A549 (cell line): ENCODE measurements around the gene ELF3. TPM values are rescaled to one million over a fixed set of nuclear protein-coding genes. Genes with fewer than 3 reads are reported as not detected.

Experiments used
- ATAC-seq, 2 experiments: fragments of 200-7000 bp in 1 of 2; fragments of >200 bp in 1 of 2; cut with Nextera tagmentation in 1 of 2; cut with Tn5 transposase in 1 of 2; 3 replicates each; pipeline versions ENCODE4 v1.8.0 to v1.9.1; 2018 to 2020; ENCODE audit warnings: mild to moderate bottlenecking in 1 of 2, moderate library complexity in 1 of 2
- CTCF ChIA-PET: fragments of 300-600 bp; sonication (Branson Sonifier 250); formaldehyde crosslinking; extraction: SDS; loops from one replicate; lab custom pipeline; 2021; ENCODE audit warnings: antibody characterized with exemption, inconsistent platforms; lab: Yijun Ruan, JAX
- POLR2A ChIA-PET: fragments of 350-600 bp; formaldehyde crosslinking; extraction: SDS; loops from one replicate; lab custom pipeline; 2021; ENCODE audit warnings: antibody characterized with exemption, inconsistent platforms; lab: Yijun Ruan, JAX
- DNase-seq, 2 experiments: peaks; one replicate each; pipeline versions ENCODE4 v3.0.0 to v3.0.0-alpha.2; 2011 to 2016; ENCODE audit warnings: low read depth in 1 of 2, low spot score in 1 of 2
- FAIRE-seq: peaks from 2 replicates; lab custom pipeline; 2011; peaks lifted over from hg19 to GRCh38; lab: Jason Lieb, UNC
- H3K27ac ChIP-seq, 2 experiments: fragments of >200 bp; sonication (Bioruptor Twin); formaldehyde crosslinking; 3 replicates each; pipeline ENCODE4 v1.5.1; 2016 to 2017
- H3K4me1 ChIP-seq: fragments of >200 bp; sonication (Bioruptor Twin); formaldehyde crosslinking; 3 replicates; pipeline ENCODE4 v1.6.1; 2016
- H3K4me2 ChIP-seq: fragments of >200 bp; sonication (Bioruptor Twin); formaldehyde crosslinking; 3 replicates; pipeline ENCODE4 v1.6.1; 2016
- H3K4me3 ChIP-seq: fragments of >200 bp; sonication (Bioruptor Twin); formaldehyde crosslinking; 3 replicates; pipeline ENCODE4 v1.5.1; 2016
- H3K9me3 ChIP-seq: fragments of >200 bp; sonication (Bioruptor Twin); formaldehyde crosslinking; 3 replicates; pipeline ENCODE4 v1.6.1; 2016
- BHLHE40 ChIP-seq: IDR thresholded peaks from 2 replicates; pipeline ENCODE4 v1.6.1; 2012; ENCODE audit warnings: low read depth, low read length, inconsistent platforms
- CBX8 ChIP-seq: fragments of 200-600 bp; sonication (generic); IDR thresholded peaks from 2 replicates; pipeline ENCODE4 v1.6.1; 2016
- CEBPB ChIP-seq, 2 experiments: fragments of >200 bp in 1 of 2; sonication (Bioruptor Twin) in 1 of 2; formaldehyde crosslinking in 1 of 2; IDR thresholded peaks; 2 replicates each; pipeline ENCODE4 v1.6.1; 2012 to 2016
- CHD2 ChIP-seq: fragments of 150-350 bp; IDR thresholded peaks from 2 replicates; pipeline ENCODE4 v1.6.1; 2014; ENCODE audit warnings: low read length; ENCODE audit not compliant: partially characterized antibody
- E2F6 ChIP-seq: IDR thresholded peaks from 2 replicates; pipeline ENCODE4 v1.6.1; 2012; ENCODE audit warnings: low read depth, borderline replicate concordance
- EHF ChIP-seq: fragments of 250-450 bp; sonication (Bioruptor Pico); IDR thresholded peaks from 2 replicates; pipeline ENCODE4 v1.5.0; 2020; ENCODE audit warnings: mild to moderate bottlenecking
- HDAC2 ChIP-seq: fragments of 200-600 bp; sonication (generic); IDR thresholded peaks from 2 replicates; pipeline ENCODE4 v1.6.1; 2016
- HES2 ChIP-seq: fragments of >200 bp; sonication (Bioruptor Twin); formaldehyde crosslinking; IDR thresholded peaks from 2 replicates; pipeline ENCODE4 v1.6.1; 2016
- HMGXB4 ChIP-seq: fragments of 250-450 bp; sonication (Bioruptor Pico); IDR thresholded peaks from 2 replicates; pipeline ENCODE4 v1.5.0; 2021; ENCODE audit warnings: mild to moderate bottlenecking, moderate library complexity, borderline replicate concordance
- HOXB13 ChIP-seq: fragments of 250-450 bp; sonication (Bioruptor Pico); IDR thresholded peaks from 2 replicates; pipeline ENCODE4 v1.5.0; 2020; ENCODE audit warnings: low read depth, mild to moderate bottlenecking, moderate library complexity
- HOXB5 ChIP-seq: fragments of 250-450 bp; sonication (Bioruptor Pico); IDR thresholded peaks from 2 replicates; pipeline ENCODE4 v1.5.0; 2020; ENCODE audit warnings: mild to moderate bottlenecking, moderate library complexity
- JUN ChIP-seq, 2 experiments: fragments of >200 bp; sonication (Bioruptor Twin); formaldehyde crosslinking; IDR thresholded peaks; 2 replicates in 1 of 2; 3 replicates in 1 of 2; pipeline ENCODE4 v1.6.1; 2016 to 2017
- KDM1A ChIP-seq: fragments of 200-600 bp; sonication (generic); IDR thresholded peaks from 2 replicates; pipeline ENCODE4 v1.6.1; 2016; ENCODE audit warnings: low read depth, mild to moderate bottlenecking
- PBX3 ChIP-seq: IDR thresholded peaks from 2 replicates; pipeline ENCODE4 v1.6.1; 2012
- POLR2A ChIP-seq: IDR thresholded peaks from 2 replicates; pipeline ENCODE4 v1.6.1; 2012; ENCODE audit warnings: mild to moderate bottlenecking, low read length
- POLR2AphosphoS2 ChIP-seq: conservative IDR thresholded peaks from 2 replicates; pipeline ENCODE4 v1.6.1; 2012; ENCODE audit warnings: low read length, improper control_type of control experiment, inconsistent platforms
- RCOR1 ChIP-seq: fragments of 150-350 bp; IDR thresholded peaks from 2 replicates; pipeline ENCODE4 v1.6.1; 2014; ENCODE audit warnings: antibody characterized with exemption, low read length, low read depth
- RFX5 ChIP-seq: fragments of 450-650 bp; IDR thresholded peaks from 2 replicates; pipeline ENCODE4 v1.7.1; 2014; ENCODE audit warnings: antibody characterized with exemption, mild to moderate bottlenecking, moderate library complexity
- TP53 ChIP-seq: fragments of 250-450 bp; sonication (Bioruptor Pico); IDR thresholded peaks from 2 replicates; pipeline ENCODE4 v1.5.0; 2021; ENCODE audit warnings: mild to moderate bottlenecking, moderate library complexity
- ZC3H11A ChIP-seq: fragments of 450-650 bp; IDR thresholded peaks from 2 replicates; pipeline ENCODE4 v1.6.1; 2014; ENCODE audit warnings: antibody characterized with exemption, mild to moderate bottlenecking
- ZNF302 ChIP-seq: fragments of 250-450 bp; sonication (Bioruptor Pico); IDR thresholded peaks from 2 replicates; pipeline ENCODE4 v1.9.0; 2021; ENCODE audit warnings: inconsistent platforms, mild to moderate bottlenecking, moderate library complexity
- WGBS: methylation state at CpG from one replicate; pipeline ENCODE4 v1.1.6; 2017; ENCODE audit errors: missing lambda C conversion rate; 5-methylcytosine and 5-hydroxymethylcytosine counted together
- polyA plus RNA-seq, 4 experiments: library from polyadenylated mRNA; depleted of rRNA in 3 of 4; stranded (reverse); fragments of >200 nt; fragmentation: RNase III in 1 of 4; extraction: RNeasy Plus Mini Kit Qiagen cat#74134 plus additional on column Dnase treatment in 1 of 4; gene quantifications; 2 replicates in 3 of 4; 3 replicates in 1 of 4; pipeline ENCODE4 v1.2.3, GENCODE V29; 2011 to 2017

Gene ELF3
- polyA plus RNA-seq, 2 of the 4 experiments (the other 2 are of a cell fraction): 180 to 334 TPM

- FAIRE-seq (no peak), DNase-seq (no peak), ATAC-seq (no peak)
- Histone ChIP-seq H3K4me3 (no peak overlapping the region), H3K4me1 (no peaks in the 10 kb centered on the region), H3K27ac (no peak overlapping the region), H3K9me3 (no peaks in the 10 kb centered on the region), H3K4me2 (no peak overlapping the region)
- POLR2A ChIA-PET: interaction anchor here (1.7 kb wide), 1 partner anchor 13 kb away, joined by 8 read pairs; the partner anchor contains the start of gene TIMM17A
- 92% methylated on average over 16 of the region's 16 CpGs for WGBS
- TF ChIP-seq RFX5: no peak
- TF ChIP-seq CHD2: no peak
- no peak for TF ChIP-seq HMGXB4 (CRISPR knock-in tag)
- no peak for TF ChIP-seq CBX8
- no peak for TF ChIP-seq CEBPB (IDR thresholded peaks at IDR 0.05)
- TF ChIP-seq KDM1A: no peak
- no peak for TF ChIP-seq POLR2AphosphoS2
- TF ChIP-seq RCOR1: no peak
- no peak for TF ChIP-seq ZNF302 (CRISPR knock-in tag)
- no peak for TF ChIP-seq TP53 (CRISPR knock-in tag)
- no peak for TF ChIP-seq PBX3
- no peak for TF ChIP-seq POLR2A
- TF ChIP-seq HOXB5 (CRISPR knock-in tag): no peak
- TF ChIP-seq HOXB13 (CRISPR knock-in tag): no peak
- CTCF ChIA-PET: interaction anchor here (0.7 to 32.7 kb wide), 8 partner anchors 8 to 408 kb away, joined by 3 to 855 read pairs (median 5); partner anchors contain the start of gene SHISA4
Measured at GRCh38 chr1:201968202-201968925, 42.0 kb upstream of the ELF3 start.

- WGBS: 67% methylated on average over 9 of the region's 9 CpGs
- Histone ChIP-seq H3K4me3 (no peak overlapping the region), H3K9me3 (no peaks in the 10 kb centered on the region), H3K27ac (no peak overlapping the region), H3K4me1 (no peaks in the 10 kb centered on the region), H3K4me2 (no peak overlapping the region)
- ChIA-PET CTCF (interaction anchor here (1.1 to 32.7 kb wide), 7 partner anchors 7 to 123 kb away, joined by 3 to 855 read pairs (median 15); partner anchors contain the start of genes LMOD1 and SHISA4), POLR2A (interaction anchor here (1.0 kb wide), 1 partner anchor 75 kb away, joined by 9 read pairs; no protein-coding TSS in a partner anchor)
- DNase-seq (no peak), FAIRE-seq (no peak), ATAC-seq (no peak)
- no peak for TF ChIP-seq E2F6
Measured at GRCh38 chr1:201970334-201971159, 39.8 kb upstream of the ELF3 start.

GRCh38 chr1:201982082-201982622, 28.2 kb upstream of the ELF3 start:
- peaks cover 14% of the 10 kb centered on the region for H3K4me1 ChIP-seq
- peak in 1 of 2 experiments; percentile 79 for DNase-seq
- CTCF ChIA-PET: interaction anchor here (1.0 to 46.8 kb wide), 7 partner anchors 9 to 143 kb away, joined by 3 to 1624 read pairs (median 22); partner anchors contain the start of genes ELF3, GPR37L1 and SHISA4
- FAIRE-seq: no peak
- no peaks in the 10 kb centered on the region for H3K9me3 ChIP-seq
- WGBS: 35% methylated on average over 9 of the region's 31 CpGs
- POLR2A ChIA-PET: interaction anchor here (0.9 to 1.9 kb wide), 5 partner anchors 9 to 136 kb away, joined by 3 to 9 read pairs (median 5); partner anchors contain the start of genes ELF3 and TIMM17A
- H3K4me3 ChIP-seq: peak overlapping the region; percentile 60
- peak; percentile 44 to 55 for ATAC-seq
- peak overlapping the region; percentile 88 to 97 for H3K27ac ChIP-seq
- no peak for TF ChIP-seq HES2
- no peak for TF ChIP-seq BHLHE40
- no peak for TF ChIP-seq HDAC2
- no peak for TF ChIP-seq CBX8
- TF ChIP-seq E2F6: no peak
- no peak for TF ChIP-seq EHF
- TF ChIP-seq ZC3H11A: no peak
- TF ChIP-seq HMGXB4 (CRISPR knock-in tag): no peak
- no peak for TF ChIP-seq JUN (IDR thresholded peaks at IDR 0.05)
- peak overlapping the region; percentile 90 for H3K4me2 ChIP-seq
